K562 (cell line): ENCODE measurements around the gene SURF4. TPM values are rescaled to one million over a fixed set of nuclear protein-coding genes. Genes with fewer than 3 reads are reported as not detected.

ENCODE experiments used
- ATF1 ChIP-seq, 2 experiments: fragments of 450-650 bp in 1 of 2; IDR thresholded peaks; 2 replicates each; pipeline ENCODE4 v1.6.1; 2016; ENCODE audit warnings: missing compliant biosample characterization in 1 of 2, missing genetic modification characterization in 1 of 2
- CREB1 ChIP-seq, 2 experiments: sonication (generic) in 1 of 2; formaldehyde crosslinking in 1 of 2; IDR thresholded peaks; 2 replicates each; pipeline versions ENCODE4 v1.6.1 to v1.8.0; 2012 to 2022; ENCODE audit warnings: inconsistent platforms in 1 of 2, mild to moderate bottlenecking in 1 of 2, missing genetic modification reagents in 1 of 2, moderate library complexity in 1 of 2
- CREM ChIP-seq: IDR thresholded peaks from 2 replicates; pipeline ENCODE4 v1.6.1; 2014; ENCODE audit warnings: antibody characterized with exemption, low read depth
- DACH1 ChIP-seq: fragments of 450-650 bp; IDR thresholded peaks from 2 replicates; pipeline ENCODE4 v1.6.1; 2018; ENCODE audit not compliant: partially characterized antibody
- DMBX1 ChIP-seq: fragments of 250-450 bp; sonication (Bioruptor Pico); IDR thresholded peaks from 2 replicates; pipeline ENCODE4 v1.8.0; 2022; ENCODE audit warnings: inconsistent platforms, mild to moderate bottlenecking, moderate library complexity, borderline replicate concordance
- DNMT1 ChIP-seq: fragments of 450-650 bp; IDR thresholded peaks from 2 replicates; pipeline ENCODE4 v1.6.1; 2016; ENCODE audit warnings: antibody characterized with exemption, mild to moderate bottlenecking
- HIVEP1 ChIP-seq: fragments of 250-450 bp; sonication (Bioruptor Pico); IDR thresholded peaks from 2 replicates; pipeline ENCODE4 v1.4.0; 2020; ENCODE audit warnings: mild to moderate bottlenecking
- KDM5B ChIP-seq: fragments of 200-600 bp; sonication (generic); IDR thresholded peaks from 2 replicates; pipeline ENCODE4 v1.6.1; 2012; ENCODE audit warnings: low read depth, mild to moderate bottlenecking, moderate library complexity, low read length, control low read depth, inconsistent platforms; ENCODE audit not compliant: insufficient replicate concordance
- NFE2 ChIP-seq: IDR thresholded peaks from 2 replicates; pipeline ENCODE4 v1.6.1; 2014; ENCODE audit warnings: antibody characterized with exemption, low read depth
- NR2C2 ChIP-seq, 2 experiments: fragments of 200-800 bp in 1 of 2; sonication (Bioruptor generic) in 1 of 2; sonication (generic) in 1 of 2; formaldehyde crosslinking in 1 of 2; IDR thresholded peaks; 2 replicates each; pipeline versions ENCODE4 v1.6.1 to v1.8.0; 2016 to 2022; ENCODE audit warnings: mild to moderate bottlenecking in 1 of 2, missing compliant biosample characterization in 1 of 2, missing genetic modification characterization in 1 of 2, missing genetic modification reagents in 1 of 2
- TAF1 ChIP-seq: IDR thresholded peaks from 2 replicates; pipeline ENCODE4 v1.6.1; 2011; ENCODE audit warnings: mild to moderate bottlenecking, low read length, moderate library complexity; ENCODE audit not compliant: insufficient read depth, control insufficient read depth, severe bottlenecking; ENCODE audit errors: extremely low read depth
- TAF9B ChIP-seq: fragments of 450-650 bp; IDR thresholded peaks from 2 replicates; pipeline ENCODE4 v1.6.1; 2018; ENCODE audit warnings: mild to moderate bottlenecking; ENCODE audit not compliant: partially characterized antibody
- TOE1 ChIP-seq, 2 experiments: fragments of 450-650 bp in 1 of 2; sonication (generic) in 1 of 2; formaldehyde crosslinking in 1 of 2; IDR thresholded peaks; 2 replicates each; pipeline versions ENCODE4 v1.7.1 to v1.8.0; 2016 to 2022; ENCODE audit warnings: borderline replicate concordance in 2 of 2, mild to moderate bottlenecking in 2 of 2, antibody characterized with exemption in 1 of 2, inconsistent platforms in 1 of 2, low read depth in 1 of 2, missing genetic modification reagents in 1 of 2, moderate library complexity in 1 of 2
- ZBED1 ChIP-seq: IDR thresholded peaks from 2 replicates; pipeline ENCODE4 v1.6.1; 2014
- ZBTB11 ChIP-seq, 3 experiments: fragments of 200-800 bp in 1 of 3; fragments of 250-450 bp in 1 of 3; fragments of 450-650 bp in 1 of 3; sonication (Bioruptor Pico) in 1 of 3; sonication (Bioruptor generic) in 1 of 3; formaldehyde crosslinking in 1 of 3; IDR thresholded peaks; 2 replicates each; pipeline versions ENCODE4 v1.6.1 to v1.8.0; 2016 to 2022; ENCODE audit warnings: mild to moderate bottlenecking in 2 of 3, missing genetic modification characterization in 2 of 3, missing compliant biosample characterization in 1 of 3, moderate library complexity in 1 of 3
- ZKSCAN8 ChIP-seq: fragments of 200-800 bp; sonication (Bioruptor generic); IDR thresholded peaks from 2 replicates; pipeline ENCODE4 v1.6.1; 2016; ENCODE audit warnings: missing genetic modification characterization, missing compliant biosample characterization
- ZNF174 ChIP-seq: fragments of 250-450 bp; sonication (Bioruptor Pico); IDR thresholded peaks from 2 replicates; pipeline ENCODE4 v1.4.0; 2020; ENCODE audit warnings: mild to moderate bottlenecking
- ZNF232 ChIP-seq: sonication (generic); formaldehyde crosslinking; IDR thresholded peaks from 2 replicates; pipeline ENCODE4 v1.8.0; 2022; ENCODE audit warnings: mild to moderate bottlenecking, missing genetic modification reagents
- ZNF24 ChIP-seq: fragments of 450-650 bp; IDR thresholded peaks from 2 replicates; pipeline ENCODE4 v1.6.1; 2016
- ZNF347 ChIP-seq: fragments of 450-650 bp; formaldehyde crosslinking; IDR thresholded peaks from 2 replicates; pipeline ENCODE4 v1.4.0; 2020; ENCODE audit warnings: low read depth, mild to moderate bottlenecking, moderate library complexity
- polyA plus RNA-seq, 8 experiments: library from polyadenylated mRNA; depleted of rRNA in 4 of 8; stranded (reverse) in 5 of 8; unstranded in 3 of 8; fragments of >200 nt; fragmentation: Nextera tagmentation in 2 of 8; fragmentation: Illumina TruSeq in 1 of 8; extraction: Ambion mirVana in 2 of 8; extraction: Trizol in 1 of 8; gene quantifications; 2 replicates each; pipeline versions ENCODE4 v1.2.1 to v1.2.3, GENCODE V29; 2011 to 2014; ENCODE audit warnings: inconsistent platforms in 1 of 8, missing spikeins in 1 of 8
- total RNA-seq, 7 experiments: library from RNA; depleted of rRNA in 6 of 7; stranded (reverse); fragments of >200 nt in 6 of 7; fragmentation: Illumina TruSeq in 2 of 7; extraction: Trizol in 2 of 7; gene quantifications; 2 replicates each; pipeline versions ENCODE4 v1.2.1 to v1.2.3, GENCODE V29; 2011 to 2021; ENCODE audit warnings: low replicate concordance in 1 of 7
- TF ChIP-seq, protein P1 (sequence below), 2 experiments: IDR thresholded peaks; 2 replicates each; pipeline ENCODE4 v1.6.1; 2011; ENCODE audit warnings: borderline replicate concordance in 1 of 2, control low read depth in 1 of 2, low read depth in 1 of 2, low read length in 1 of 2, mild to moderate bottlenecking in 1 of 2, mixed read lengths in 1 of 2, moderate library complexity in 1 of 2; ENCODE audit not compliant: insufficient read depth in 1 of 2, insufficient read length in 1 of 2, poor library complexity in 1 of 2, severe bottlenecking in 1 of 2; ENCODE audit errors: extremely low read depth in 1 of 2

The SURF4 gene
- total and polyA plus RNA-seq, 9 of the 15 experiments (the other 6 are each of a cell fraction or from before 2014, with no cell fraction given): 8.4 to 176 (median 130) TPM

DNA sequence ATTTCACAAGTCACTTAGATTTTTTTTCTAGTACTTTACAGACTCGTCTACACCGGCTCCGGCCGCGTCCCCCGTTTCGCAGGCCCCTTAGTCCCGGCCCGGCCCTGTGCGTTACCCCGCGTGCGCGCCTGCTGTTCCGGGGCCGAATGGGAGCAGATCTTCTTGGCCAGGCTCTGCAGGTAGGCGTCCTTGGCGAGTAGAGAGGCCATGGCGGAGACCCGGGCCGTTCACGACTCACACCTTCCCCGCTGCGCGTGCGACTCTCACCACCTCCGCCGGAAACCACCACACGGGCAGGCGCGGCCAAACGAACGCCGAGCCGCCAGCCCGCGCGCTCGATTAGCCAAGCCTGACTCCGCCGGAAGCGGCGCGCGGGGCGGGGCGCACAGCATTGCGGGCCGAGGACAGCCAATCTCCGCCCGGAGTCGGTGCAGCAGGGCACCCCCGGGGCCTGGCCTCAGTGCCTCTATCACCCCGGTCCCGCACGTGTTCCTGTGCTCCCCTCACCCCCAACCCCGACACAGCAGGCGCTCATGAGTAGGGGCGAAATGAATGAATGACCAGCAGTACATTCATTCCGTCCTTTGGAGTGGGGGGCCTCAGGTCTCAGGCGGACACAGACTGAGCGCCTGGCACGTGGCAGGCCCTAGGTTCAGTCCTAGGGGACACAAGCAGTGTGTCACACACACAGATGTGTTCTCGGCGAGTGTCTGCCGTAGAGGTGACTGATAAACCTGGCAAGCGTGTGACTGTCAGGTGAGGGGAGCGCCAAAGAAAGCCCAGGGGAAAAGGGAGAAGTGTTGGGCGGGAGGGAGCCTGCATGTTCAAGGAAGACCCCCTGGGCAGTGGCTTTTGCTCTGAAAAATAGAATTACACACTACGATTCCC is 39.7 kb downstream of the SURF4 start, which contains the start of gene SURF6 (continued):
- no peak for TF ChIP-seq ATF1 (CRISPR knock-in tag; IDR thresholded peaks at IDR 0.05)
- TF ChIP-seq ATF1 (tag; IDR thresholded peaks at IDR 0.05): peak; percentile 82
- peak; percentile 81 to 95 (median 92); a peak in 5 of 6 replicates for TF ChIP-seq ZBTB11 (CRISPR knock-in tag; IDR thresholded peaks at IDR 0.05)
- TF ChIP-seq ZNF24: peak; percentile 81
- 0 out of 2 replicates have a peak, but pooled peaks have one; percentile 65 for TF ChIP-seq ZNF174 (CRISPR knock-in tag)
- peak; percentile 71; the same call in 1 of the 2 replicates for TF ChIP-seq CREB1 (IDR thresholded peaks at IDR 0.05)
- peak; percentile 78 for TF ChIP-seq CREB1 (CRISPR knock-in tag; IDR thresholded peaks at IDR 0.05)
- no peak for TF ChIP-seq NFE2
- TF ChIP-seq CREM: peak; percentile 85
- no peak for TF ChIP-seq DNMT1
- TF ChIP-seq KDM5B: peak; percentile 68
- TF ChIP-seq TOE1 (IDR thresholded peaks at IDR 0.05; ENCODE audit: borderline replicate concordance): peak; percentile 90
- TF ChIP-seq TOE1 (CRISPR knock-in tag; IDR thresholded peaks at IDR 0.05; ENCODE audit: borderline replicate concordance, low read depth): 0 out of 2 replicates have a peak, but pooled peaks have one; percentile 11
- TF ChIP-seq NR2C2 (CRISPR knock-in tag; IDR thresholded peaks at IDR 0.05): peak; percentile 60; the same call in 1 of the 2 replicates
- peak; percentile 69; the same call in 1 of the 2 replicates for TF ChIP-seq NR2C2 (tag; IDR thresholded peaks at IDR 0.05)
- peak; percentile 47; the same call in 1 of the 2 replicates for TF ChIP-seq HIVEP1 (CRISPR knock-in tag)
- peak; percentile 60 for TF ChIP-seq DACH1
- no peak for TF ChIP-seq ZNF232 (CRISPR knock-in tag)
- TF ChIP-seq, protein P1, sequence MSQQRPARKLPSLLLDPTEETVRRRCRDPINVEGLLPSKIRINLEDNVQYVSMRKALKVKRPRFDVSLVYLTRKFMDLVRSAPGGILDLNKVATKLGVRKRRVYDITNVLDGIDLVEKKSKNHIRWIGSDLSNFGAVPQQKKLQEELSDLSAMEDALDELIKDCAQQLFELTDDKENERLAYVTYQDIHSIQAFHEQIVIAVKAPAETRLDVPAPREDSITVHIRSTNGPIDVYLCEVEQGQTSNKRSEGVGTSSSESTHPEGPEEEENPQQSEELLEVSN (IDR thresholded peaks at IDR 0.05; ENCODE audit: borderline replicate concordance in 1 of 2, extremely low read depth in 1 of 2, insufficient read depth in 1 of 2, insufficient read length in 1 of 2, low read depth in 1 of 2, low read length in 1 of 2, poor library complexity in 1 of 2, severe bottlenecking in 1 of 2): peak; percentile 81 to 87
- TF ChIP-seq ZNF347 (CRISPR knock-in tag): no peak
- TF ChIP-seq TAF9B: peak; percentile 69
- TF ChIP-seq ZKSCAN8 (CRISPR knock-in tag): no peak
- peak; percentile 48; the same call in 1 of the 2 replicates for TF ChIP-seq ZBED1
- peak; percentile 84 for TF ChIP-seq TAF1
- TF ChIP-seq DMBX1: no peak
